ENCODE results near the gene SEZ6L. TPM values are rescaled to one million over a fixed set of nuclear protein-coding genes. Genes with fewer than 3 reads are reported as not detected.

SEZ6L gene
- polyA plus RNA-seq, 1 donor from 2014 or later, result 31.9 TPM

DNA sequence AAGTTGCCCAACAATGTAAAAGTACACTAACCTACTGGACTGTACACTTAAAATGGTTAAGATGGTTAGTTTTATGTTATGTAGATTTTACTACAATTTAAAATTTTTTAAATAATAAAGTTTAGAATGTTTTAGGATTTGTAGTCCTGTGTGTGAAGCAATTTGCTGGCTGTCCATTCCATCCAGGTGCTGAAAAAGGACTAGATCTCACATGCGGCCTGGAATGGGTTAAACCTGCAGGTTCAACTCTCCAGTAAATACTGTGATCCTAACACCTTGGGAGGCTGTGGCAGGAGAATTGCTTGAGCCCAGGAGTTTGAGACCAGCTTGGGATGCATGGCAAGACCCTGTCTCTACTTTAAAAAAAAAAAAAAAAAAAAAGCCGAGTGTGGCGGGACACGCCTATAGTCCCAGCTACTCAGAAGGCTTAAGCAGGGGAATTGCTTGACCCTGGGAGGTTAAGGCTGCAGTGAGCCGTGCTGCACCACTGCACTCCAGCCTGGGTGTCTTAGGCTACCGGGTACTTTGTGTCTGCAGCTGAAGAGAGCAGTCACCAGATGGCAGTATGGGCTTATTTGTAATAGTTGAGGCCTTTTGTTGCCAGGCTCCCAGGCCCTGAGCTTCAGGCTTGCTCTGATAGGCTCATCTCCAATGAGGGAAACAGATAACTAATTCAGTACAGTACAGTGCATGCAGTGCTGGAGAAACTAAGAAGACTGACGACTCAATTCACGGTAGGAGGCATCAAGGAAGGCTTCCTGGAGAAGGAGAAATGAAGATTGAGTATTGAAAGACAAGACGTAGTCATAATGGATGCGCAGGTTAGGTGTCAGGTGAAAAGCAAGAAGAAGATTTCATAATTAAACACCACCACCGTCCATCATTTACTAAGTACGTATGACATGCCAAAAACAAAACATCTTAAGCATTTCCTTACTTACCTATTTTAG, 195.1 kb downstream of the SEZ6L start:
- Histone ChIP-seq H3K4me3 (ENCODE audit: low read length) (no peak overlapping the region), H3K9me3 (ENCODE audit: low read length) (no peaks in the 10 kb centered on the region)

DNA sequence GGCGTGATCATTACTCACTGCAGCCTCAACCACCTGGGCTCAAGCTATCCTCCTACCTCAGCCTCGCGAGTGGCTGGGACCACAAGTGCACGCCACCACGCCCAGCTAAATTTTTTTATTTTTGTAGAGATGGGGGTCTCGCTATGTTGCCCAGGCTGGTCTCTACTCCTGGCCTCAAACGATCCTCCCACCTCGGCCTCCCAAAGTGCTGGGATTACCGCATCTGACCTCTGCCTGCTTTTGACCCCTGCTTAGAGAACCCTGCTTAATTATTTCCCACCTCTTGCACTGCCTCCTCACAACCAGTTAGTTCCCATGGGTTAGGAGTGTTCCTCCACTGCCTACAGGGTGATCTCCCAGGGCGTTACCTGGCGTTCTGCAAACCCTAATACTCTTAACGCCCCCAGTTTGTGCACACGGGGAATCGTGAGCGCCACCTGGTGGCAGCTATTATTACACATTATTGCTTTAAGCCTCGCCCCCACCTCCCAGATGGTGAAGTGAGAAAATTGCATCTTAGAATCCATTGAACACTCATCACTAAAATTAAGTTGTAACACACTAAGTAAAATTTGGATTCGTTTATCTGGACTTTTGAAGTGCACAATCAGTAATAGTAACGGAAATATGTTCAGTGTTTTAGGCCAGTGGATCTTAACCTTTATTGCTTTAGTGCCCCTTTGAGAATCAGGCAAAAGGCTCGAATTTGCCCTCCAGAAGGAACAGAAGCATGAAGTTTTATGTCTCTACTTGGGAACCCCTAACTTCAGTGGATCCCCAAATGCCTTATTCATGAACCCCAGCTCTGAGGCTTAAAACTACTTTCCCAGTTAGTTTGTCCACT, 198.4 kb downstream of the SEZ6L start:
- Histone ChIP-seq H3F3A (ENCODE audit: insufficient read depth, low read length, poor library complexity, severe bottlenecking) (no peaks in the 10 kb centered on the region), H4K20me1 (ENCODE audit: insufficient read depth) (no peaks in the 10 kb centered on the region), H3K9me3 (ENCODE audit: low read length) (no peaks in the 10 kb centered on the region), H3K4me2 (ENCODE audit: low read length) (no peak overlapping the region), H3K4me3 (ENCODE audit: low read length) (no peak overlapping the region), H3K27me3 (ENCODE audit: insufficient read depth, low read depth, low read length) (no peaks in the 10 kb centered on the region), H3K9me2 (ENCODE audit: insufficient read depth, low read length) (no peaks in the 10 kb centered on the region), H3K9ac (ENCODE audit: low read length) (no peak overlapping the region), H3K27ac (ENCODE audit: low read length) (no peak overlapping the region), H3K79me2 (replicated peaks; ENCODE audit: insufficient read depth, low read length) (no peaks in the 10 kb centered on the region), H3K36me3 (ENCODE audit: insufficient read depth, low read length) (no peaks in the 10 kb centered on the region), H2AFZ (ENCODE audit: low read depth, low read length) (no peak overlapping the region)
- TF ChIP-seq, protein P1, sequence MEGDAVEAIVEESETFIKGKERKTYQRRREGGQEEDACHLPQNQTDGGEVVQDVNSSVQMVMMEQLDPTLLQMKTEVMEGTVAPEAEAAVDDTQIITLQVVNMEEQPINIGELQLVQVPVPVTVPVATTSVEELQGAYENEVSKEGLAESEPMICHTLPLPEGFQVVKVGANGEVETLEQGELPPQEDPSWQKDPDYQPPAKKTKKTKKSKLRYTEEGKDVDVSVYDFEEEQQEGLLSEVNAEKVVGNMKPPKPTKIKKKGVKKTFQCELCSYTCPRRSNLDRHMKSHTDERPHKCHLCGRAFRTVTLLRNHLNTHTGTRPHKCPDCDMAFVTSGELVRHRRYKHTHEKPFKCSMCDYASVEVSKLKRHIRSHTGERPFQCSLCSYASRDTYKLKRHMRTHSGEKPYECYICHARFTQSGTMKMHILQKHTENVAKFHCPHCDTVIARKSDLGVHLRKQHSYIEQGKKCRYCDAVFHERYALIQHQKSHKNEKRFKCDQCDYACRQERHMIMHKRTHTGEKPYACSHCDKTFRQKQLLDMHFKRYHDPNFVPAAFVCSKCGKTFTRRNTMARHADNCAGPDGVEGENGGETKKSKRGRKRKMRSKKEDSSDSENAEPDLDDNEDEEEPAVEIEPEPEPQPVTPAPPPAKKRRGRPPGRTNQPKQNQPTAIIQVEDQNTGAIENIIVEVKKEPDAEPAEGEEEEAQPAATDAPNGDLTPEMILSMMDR (IDR thresholded peaks at IDR 0.05; ENCODE audit: poor library complexity, severe bottlenecking), result peak; percentile 66
- TF ChIP-seq SMC3 (conservative IDR thresholded peaks at IDR 0.05; ENCODE audit: poor library complexity) (peak; percentile 42), RAD21 (conservative IDR thresholded peaks at IDR 0.05) (peak; percentile 27)
- TF ChIP-seq, protein P2, sequence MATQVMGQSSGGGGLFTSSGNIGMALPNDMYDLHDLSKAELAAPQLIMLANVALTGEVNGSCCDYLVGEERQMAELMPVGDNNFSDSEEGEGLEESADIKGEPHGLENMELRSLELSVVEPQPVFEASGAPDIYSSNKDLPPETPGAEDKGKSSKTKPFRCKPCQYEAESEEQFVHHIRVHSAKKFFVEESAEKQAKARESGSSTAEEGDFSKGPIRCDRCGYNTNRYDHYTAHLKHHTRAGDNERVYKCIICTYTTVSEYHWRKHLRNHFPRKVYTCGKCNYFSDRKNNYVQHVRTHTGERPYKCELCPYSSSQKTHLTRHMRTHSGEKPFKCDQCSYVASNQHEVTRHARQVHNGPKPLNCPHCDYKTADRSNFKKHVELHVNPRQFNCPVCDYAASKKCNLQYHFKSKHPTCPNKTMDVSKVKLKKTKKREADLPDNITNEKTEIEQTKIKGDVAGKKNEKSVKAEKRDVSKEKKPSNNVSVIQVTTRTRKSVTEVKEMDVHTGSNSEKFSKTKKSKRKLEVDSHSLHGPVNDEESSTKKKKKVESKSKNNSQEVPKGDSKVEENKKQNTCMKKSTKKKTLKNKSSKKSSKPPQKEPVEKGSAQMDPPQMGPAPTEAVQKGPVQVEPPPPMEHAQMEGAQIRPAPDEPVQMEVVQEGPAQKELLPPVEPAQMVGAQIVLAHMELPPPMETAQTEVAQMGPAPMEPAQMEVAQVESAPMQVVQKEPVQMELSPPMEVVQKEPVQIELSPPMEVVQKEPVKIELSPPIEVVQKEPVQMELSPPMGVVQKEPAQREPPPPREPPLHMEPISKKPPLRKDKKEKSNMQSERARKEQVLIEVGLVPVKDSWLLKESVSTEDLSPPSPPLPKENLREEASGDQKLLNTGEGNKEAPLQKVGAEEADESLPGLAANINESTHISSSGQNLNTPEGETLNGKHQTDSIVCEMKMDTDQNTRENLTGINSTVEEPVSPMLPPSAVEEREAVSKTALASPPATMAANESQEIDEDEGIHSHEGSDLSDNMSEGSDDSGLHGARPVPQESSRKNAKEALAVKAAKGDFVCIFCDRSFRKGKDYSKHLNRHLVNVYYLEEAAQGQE (IDR thresholded peaks at IDR 0.05; ENCODE audit: borderline replicate concordance), result no peak

More for the DNA sequence above, 195.1 kb downstream of the SEZ6L start:
- Histone ChIP-seq H3K4me2 (ENCODE audit: low read length) (no peak overlapping the region), H3K36me3 (ENCODE audit: insufficient read depth, low read length) (no peaks in the 10 kb centered on the region), H2AFZ (ENCODE audit: low read depth, low read length) (no peak overlapping the region), H3F3A (ENCODE audit: insufficient read depth, low read length, poor library complexity, severe bottlenecking) (no peaks in the 10 kb centered on the region), H4K20me1 (ENCODE audit: insufficient read depth) (no peaks in the 10 kb centered on the region), H3K27ac (ENCODE audit: low read length) (no peak overlapping the region), H3K9me2 (ENCODE audit: insufficient read depth, low read length) (no peaks in the 10 kb centered on the region), H3K27me3 (ENCODE audit: insufficient read depth, low read depth, low read length) (no peaks in the 10 kb centered on the region), H3K79me2 (replicated peaks; ENCODE audit: insufficient read depth, low read length) (no peaks in the 10 kb centered on the region), H3K9ac (ENCODE audit: low read length) (no peak overlapping the region)
- TF ChIP-seq, protein P2 (IDR thresholded peaks at IDR 0.05; ENCODE audit: borderline replicate concordance), result no peak
- TF ChIP-seq SMC3 (conservative IDR thresholded peaks at IDR 0.05; ENCODE audit: poor library complexity) (peak; percentile 85), MXI1 (conservative IDR thresholded peaks at IDR 0.05; ENCODE audit: poor library complexity, severe bottlenecking) (peak; percentile 34), POLR2AphosphoS5 (IDR thresholded peaks at IDR 0.05) (no peak), RAD21 (conservative IDR thresholded peaks at IDR 0.05) (peak; percentile 88), TAF1 (IDR thresholded peaks at IDR 0.05; ENCODE audit: low read depth) (no peak), EZH2 (IDR thresholded peaks at IDR 0.05; ENCODE audit: borderline replicate concordance, insufficient read depth, low read length, poor library complexity, severe bottlenecking) (no peak), EP300 (conservative IDR thresholded peaks at IDR 0.05; ENCODE audit: poor library complexity, severe bottlenecking) (no peak)
- TF ChIP-seq, protein P1 (IDR thresholded peaks at IDR 0.05; ENCODE audit: poor library complexity, severe bottlenecking), result peak; percentile 91

Measured in neural cell (in vitro differentiated cells).